PFSK-1 (cell line): ENCODE data around the gene ANO6.

Source experiments
- POLR2AphosphoS5 ChIP-seq: IDR thresholded peaks from 2 replicates; pipeline ENCODE4 v1.6.1; 2012; ENCODE audit warnings: low read depth, mild to moderate bottlenecking, control low read depth, low read length, moderate library complexity
- REST ChIP-seq, 2 experiments: IDR thresholded peaks; 2 replicates each; pipeline versions ENCODE4 v1.6.1 to v1.8.0; 2011 to 2012; ENCODE audit warnings: low read depth in 2 of 2, low read length in 2 of 2, control low read depth in 1 of 2, inconsistent platforms in 1 of 2, mild to moderate bottlenecking in 1 of 2, moderate library complexity in 1 of 2; ENCODE audit not compliant: insufficient read depth in 1 of 2
- SIN3A ChIP-seq: IDR thresholded peaks from 2 replicates; pipeline ENCODE4 v1.6.1; 2012; ENCODE audit warnings: mild to moderate bottlenecking, low read length, moderate library complexity, borderline replicate concordance; ENCODE audit not compliant: insufficient read depth

GRCh38 chr12:45216983-45217485, 1.1 kb downstream of the ANO6 start:
- no peak for TF ChIP-seq POLR2AphosphoS5
- TF ChIP-seq REST (IDR thresholded peaks at IDR 0.05; ENCODE audit: insufficient read depth in 1 of 2, low read depth in 2 of 2, low read length in 2 of 2): no peak
- no peak for TF ChIP-seq SIN3A
